WTC11 (cell line): ENCODE data around the gene CDH13. TPM values are rescaled to one million over a fixed set of nuclear protein-coding genes. Genes with fewer than 3 reads are reported as not detected.

ENCODE experiments used
- ATAC-seq: fragments of 200-7000 bp; cut with Tn5 transposase; 2 replicates; pipeline ENCODE4 v1.10.0; 2021; ENCODE audit warnings: mild to moderate bottlenecking, moderate library complexity
- CTCF ChIA-PET: fragments of 300-600 bp; sonication (Branson Sonifier 250); formaldehyde crosslinking; loops from one replicate; lab custom pipeline; 2021; ENCODE audit warnings: antibody characterized with exemption; lab: Charles Lee
- POLR2A ChIA-PET: fragments of 350-600 bp; sonication (Branson Sonifier 250); formaldehyde crosslinking; loops from one replicate; lab custom pipeline; 2021; ENCODE audit warnings: antibody characterized with exemption; lab: Charles Lee
- DNase-seq: peaks from one replicate; pipeline ENCODE4 v3.0.0; 2021; ENCODE audit warnings: low spot score
- H3K27ac Mint-ChIP-seq: 2 replicates; pipeline ENCODE4 v1.8.0; 2021; ENCODE audit warnings: mixed read lengths
- H3K27me3 Mint-ChIP-seq: 2 replicates; pipeline ENCODE4 v1.8.0; 2021; ENCODE audit warnings: low read depth, mild to moderate bottlenecking, moderate library complexity, mixed read lengths
- H3K36me3 Mint-ChIP-seq: 2 replicates; pipeline ENCODE4 v1.8.0; 2021; ENCODE audit warnings: mixed read lengths
- H3K4me1 Mint-ChIP-seq: 2 replicates; pipeline ENCODE4 v1.8.0; 2022; ENCODE audit warnings: mixed read lengths
- H3K4me3 Mint-ChIP-seq: 2 replicates; pipeline ENCODE4 v1.8.0; 2021; ENCODE audit warnings: mild to moderate bottlenecking, moderate library complexity, mixed read lengths
- H3K9me3 Mint-ChIP-seq: 2 replicates; pipeline ENCODE4 v1.8.0; 2021; ENCODE audit warnings: mixed read lengths
- CBFB ChIP-seq: sonication (generic); formaldehyde crosslinking; IDR thresholded peaks from 2 replicates; pipeline ENCODE4 v1.8.1; 2022; ENCODE audit warnings: mild to moderate bottlenecking, low read depth, missing genetic modification reagents
- CDX4 ChIP-seq: fragments of 250-450 bp; sonication (Bioruptor Pico); IDR thresholded peaks from 2 replicates; pipeline ENCODE4 v1.9.0; 2021; ENCODE audit warnings: moderate library complexity, mild to moderate bottlenecking, inconsistent platforms, borderline replicate concordance
- CTCF ChIP-seq: fragments of 200-600 bp; IDR thresholded peaks from 2 replicates; pipeline ENCODE4 v1.8.0; 2022; ENCODE audit warnings: antibody characterized with exemption
- ESRRA ChIP-seq: sonication (generic); formaldehyde crosslinking; IDR thresholded peaks from 2 replicates; pipeline ENCODE4 v1.8.1; 2022; ENCODE audit warnings: mild to moderate bottlenecking, missing genetic modification reagents, borderline replicate concordance
- ETV6 ChIP-seq: sonication (generic); formaldehyde crosslinking; IDR thresholded peaks from 2 replicates; pipeline ENCODE4 v1.8.1; 2022; ENCODE audit warnings: mild to moderate bottlenecking, missing genetic modification reagents
- GTF2I ChIP-seq: fragments of 250-450 bp; sonication (Bioruptor Pico); conservative IDR thresholded peaks from 2 replicates; pipeline ENCODE4 v1.4.0; 2021; ENCODE audit warnings: mild to moderate bottlenecking
- HMGA2 ChIP-seq: fragments of 250-450 bp; sonication (Bioruptor Pico); IDR thresholded peaks from 2 replicates; pipeline ENCODE4 v1.4.0; 2021; ENCODE audit warnings: mild to moderate bottlenecking, moderate library complexity
- IRF2 ChIP-seq: sonication (generic); formaldehyde crosslinking; IDR thresholded peaks from 2 replicates; pipeline ENCODE4 v1.8.0; 2022; ENCODE audit warnings: low read depth, missing genetic modification reagents, borderline replicate concordance
- JAZF1 ChIP-seq: fragments of 250-450 bp; sonication (Bioruptor Pico); IDR thresholded peaks from 2 replicates; pipeline ENCODE4 v1.9.0; 2021; ENCODE audit warnings: moderate library complexity, mild to moderate bottlenecking, inconsistent platforms
- KAT7 ChIP-seq: sonication (generic); formaldehyde crosslinking; IDR thresholded peaks from 2 replicates; pipeline ENCODE4 v1.8.1; 2023; ENCODE audit warnings: missing genetic modification reagents, mild to moderate bottlenecking, borderline replicate concordance
- MLX ChIP-seq: sonication (generic); formaldehyde crosslinking; IDR thresholded peaks from 2 replicates; pipeline ENCODE4 v1.8.1; 2023; ENCODE audit warnings: mild to moderate bottlenecking, missing genetic modification reagents, moderate library complexity
- NFATC4 ChIP-seq: fragments of 250-450 bp; sonication (Bioruptor Pico); IDR thresholded peaks from 2 replicates; pipeline ENCODE4 v1.9.0; 2021; ENCODE audit warnings: mild to moderate bottlenecking
- RELA ChIP-seq: sonication (generic); formaldehyde crosslinking; IDR thresholded peaks from 2 replicates; pipeline ENCODE4 v1.8.1; 2022; ENCODE audit warnings: missing genetic modification reagents, mild to moderate bottlenecking, borderline replicate concordance
- SMAD4 ChIP-seq: sonication (generic); formaldehyde crosslinking; IDR thresholded peaks from 2 replicates; pipeline ENCODE4 v1.8.0; 2022; ENCODE audit warnings: mild to moderate bottlenecking, missing genetic modification reagents
- SP1 ChIP-seq: sonication (generic); formaldehyde crosslinking; conservative IDR thresholded peaks from 2 replicates; pipeline ENCODE4 v1.8.1; 2022; ENCODE audit warnings: missing genetic modification reagents
- TEAD1 ChIP-seq: sonication (generic); formaldehyde crosslinking; IDR thresholded peaks from 2 replicates; pipeline ENCODE4 v1.8.0; 2022; ENCODE audit warnings: mild to moderate bottlenecking, missing genetic modification reagents
- TEAD4 ChIP-seq: sonication (generic); formaldehyde crosslinking; IDR thresholded peaks from 2 replicates; pipeline ENCODE4 v1.8.0; 2022; ENCODE audit warnings: mild to moderate bottlenecking, missing genetic modification reagents
- ZMAT4 ChIP-seq: fragments of 250-450 bp; sonication (Bioruptor Pico); IDR thresholded peaks from 2 replicates; pipeline ENCODE4 v1.9.0; 2021; ENCODE audit warnings: mild to moderate bottlenecking
- ZNF138 ChIP-seq: sonication (generic); formaldehyde crosslinking; conservative IDR thresholded peaks from 2 replicates; pipeline ENCODE4 v1.8.1; 2022; ENCODE audit warnings: mild to moderate bottlenecking, moderate library complexity, missing genetic modification reagents
- ZNF281 ChIP-seq: sonication (generic); formaldehyde crosslinking; IDR thresholded peaks from 2 replicates; pipeline ENCODE4 v1.8.0; 2023; ENCODE audit warnings: mild to moderate bottlenecking, missing genetic modification reagents
- ZNF317 ChIP-seq: sonication (generic); formaldehyde crosslinking; IDR thresholded peaks from 2 replicates; pipeline ENCODE4 v1.8.1; 2023; ENCODE audit warnings: low read depth, mild to moderate bottlenecking, moderate library complexity, missing genetic modification reagents, borderline replicate concordance
- ZNF532 ChIP-seq: fragments of 250-450 bp; sonication (Bioruptor Pico); IDR thresholded peaks from 2 replicates; pipeline ENCODE4 v1.9.0; 2021; ENCODE audit warnings: mild to moderate bottlenecking, borderline replicate concordance
- total RNA-seq: library from RNA; stranded (reverse); gene quantifications from 3 replicates; pipeline ENCODE4 v1.2.3, GENCODE V29; 2021

CDH13 gene
- total RNA-seq, 1 experiment from 2014 or later, result 0.81 TPM

GRCh38 chr16:83494459-83494858 lies 867.7 kb downstream of the CDH13 start:
- ChIA-PET POLR2A (no interaction called here), CTCF (no interaction called here)
- no peak for ATAC-seq
- H3K9me3 Mint-ChIP-seq, result peaks cover 5% of the 10 kb centered on the region; the same call in 1 of the 2 replicates
- no peaks in the 10 kb centered on the region for H3K36me3 Mint-ChIP-seq
- no peak overlapping the region for H3K4me3 Mint-ChIP-seq
- DNase-seq, result no peak
- TF ChIP-seq ZMAT4 (CRISPR knock-in tag) (no peak), ZNF532 (CRISPR knock-in tag) (no peak), TEAD1 (no peak), KAT7 (CRISPR knock-in tag) (no peak), CBFB (CRISPR knock-in tag) (no peak), GTF2I (no peak), SMAD4 (no peak), TEAD4 (CRISPR knock-in tag) (no peak), SP1 (CRISPR knock-in tag) (no peak), ZNF281 (CRISPR knock-in tag) (no peak), CDX4 (CRISPR knock-in tag) (no peak), JAZF1 (CRISPR knock-in tag) (no peak), ZNF317 (CRISPR knock-in tag) (no peak), IRF2 (no peak), CTCF (no peak), ESRRA (no peak), NFATC4 (CRISPR knock-in tag) (no peak)
- TF ChIP-seq, all 79 proteins: peak for 0
- Mint-ChIP-seq H3K4me1 (no peaks in the 10 kb centered on the region), H3K27me3 (peaks cover 17% of the 10 kb centered on the region), H3K27ac (no peak overlapping the region)

- DNase-seq (no peak), ATAC-seq (no peak)
- Mint-ChIP-seq H3K4me1 (no peaks in the 10 kb centered on the region), H3K27me3 (no peaks in the 10 kb centered on the region), H3K27ac (no peak overlapping the region), H3K4me3 (no peak overlapping the region), H3K9me3 (peaks cover 5% of the 10 kb centered on the region; the same call in 1 of the 2 replicates), H3K36me3 (no peaks in the 10 kb centered on the region)
- POLR2A ChIA-PET, result no interaction called here
- TF ChIP-seq HMGA2 (no peak), RELA (CRISPR knock-in tag) (no peak), ETV6 (no peak), ZNF138 (CRISPR knock-in tag) (no peak), MLX (no peak)
- CTCF ChIA-PET, result no interaction called here
Measured at GRCh38 chr16:83501481-83501880, 874.7 kb downstream of the CDH13 start.
